Heart left ventricle (tissue), 16 donors: ENCODE results near the gene IL12RB2. TPM values are rescaled to one million over a fixed set of nuclear protein-coding genes. Genes with fewer than 3 reads are reported as not detected.
"Not testable (repeated sequence)": the region's sequence is repeated elsewhere in the genome, so short reads cannot be mapped to it uniquely, and the experiment has no call there.

Experiments
- ATAC-seq, 4 donors: fragments of 200-7000 bp; cut with Tn5 transposase; one replicate each; pipeline ENCODE4 v1.9.1; 2020 to 2022; ENCODE audit warnings: moderate library complexity in 4 of 4, mild to moderate bottlenecking in 3 of 4, moderate number of reproducible peaks in 1 of 4
- DNase-seq, 5 donors: peaks; one replicate each; pipeline ENCODE4 v3.0.0-alpha.2; 2020
- H3K27ac ChIP-seq, 12 donors: fragments of 200-600 bp; sonication (generic) in 4 of 12; one replicate each; pipeline versions ENCODE4 v1.5.0 to v1.8.0; 2016 to 2022; ENCODE audit warnings: mild to moderate bottlenecking in 2 of 12
- H3K27me3 ChIP-seq, 9 donors: fragments of 200-600 bp; sonication (generic) in 2 of 9; one replicate each; pipeline versions ENCODE4 v1.5.1 to v1.8.0; 2016 to 2022; ENCODE audit warnings: mild to moderate bottlenecking in 3 of 9
- H3K36me3 ChIP-seq, 9 donors: fragments of 200-600 bp; sonication (generic) in 2 of 9; one replicate each; pipeline versions ENCODE4 v1.5.0 to v1.8.0; 2018 to 2022; ENCODE audit warnings: mild to moderate bottlenecking in 2 of 9
- H3K4me1 ChIP-seq, 12 donors: fragments of 200-600 bp; sonication (generic) in 4 of 12; one replicate each; pipeline versions ENCODE4 v1.5.0 to v1.8.0; 2016 to 2022; ENCODE audit warnings: mild to moderate bottlenecking in 3 of 12
- H3K4me3 ChIP-seq, 12 donors: fragments of 200-600 bp; sonication (generic) in 4 of 12; one replicate each; pipeline versions ENCODE4 v1.5.0 to v1.8.0; 2017 to 2022; ENCODE audit warnings: mild to moderate bottlenecking in 9 of 12, moderate library complexity in 4 of 12
- H3K9me3 ChIP-seq, 12 donors: fragments of 200-600 bp; sonication (generic) in 4 of 12; one replicate each; pipeline versions ENCODE4 v1.5.0 to v1.8.0; 2016 to 2022; ENCODE audit warnings: mild to moderate bottlenecking in 1 of 12
- POLR2A ChIP-seq, 2 donors: fragments of 450-650 bp; IDR thresholded peaks; one replicate each; pipeline ENCODE4 v1.6.1; 2017; ENCODE audit warnings: antibody characterized with exemption in 2 of 2, mild to moderate bottlenecking in 2 of 2, moderate library complexity in 2 of 2
- WGBS, 4 donors: extraction: QIAGEN DNeasy Blood & Tissue Kit in 2 of 4; methylation state at CpG; one replicate each; pipeline versions ENCODE4 v1.1.5 to v1.1.7; 2013 to 2018; 5-methylcytosine and 5-hydroxymethylcytosine counted together
- intact Hi-C, 10 donors: fragments of 100-400 bp; cut with DNase I; formaldehyde crosslinking; loops; one replicate each; pipeline versions ENCODE4 v1.11.1 to v1.14.2; 2022
- polyA plus RNA-seq, 2 donors: library from polyadenylated mRNA; stranded (reverse); fragments of 200-250 nt; gene quantifications; one replicate each; pipeline ENCODE4 v1.2.3, GENCODE V29; 2013
- total RNA-seq, 9 donors: library from RNA; depleted of rRNA in 2 of 9; stranded (reverse); fragments of >200 nt in 2 of 9; fragmentation: NEBNext Ultra II Directional in 3 of 9; extraction: Animal tissue kit (Norgen Biotek cat#: 25700) in 3 of 9; gene quantifications; one replicate each; pipeline versions ENCODE4 v1.1.0 to v1.2.4, GENCODE V29; 2016 to 2023
- TF ChIP-seq, protein P1 (sequence below), 12 donors: fragments of 200-600 bp; sonication (generic) in 4 of 12; IDR thresholded peaks; one replicate each; pipeline versions ENCODE4 v1.5.0 to v1.8.0; 2018 to 2022; ENCODE audit warnings: antibody characterized with exemption in 12 of 12, mild to moderate bottlenecking in 5 of 12
- donor health status: ischemic (EF 13 %, LVEDD 7.1; RV severe dilation, severe dysfunction).
- donor health status: healthy with polysubstance abuse.
- donor health status: DM: no; HTN: yes; CAD: no.
- donor health status: DM: no; HTN: no; CAD: no.
- donor health status: ischemic (EF 25% LVEDD 6.9; RV normal size, moderate dysfunction).
- donor health status: ischemic (EF 25% LVEDD 5.7; RV mildly dilated, moderate dysfunction).
- donor health status: healthy.
- donor health status: DM: yes; HTN: yes; CAD: no.
- donor health status: ischemic (EF 35%, LVEDD 5.7; RV mildly dilated, moderate dysfunction).
- donor health status: nonischemic (EF 11% LVEDD 7.7; RV severe dilation, severe dysfunction).
- donor health status: DM: yes; HTN: yes; CAD: no.
- donor health status: PGD.
- donor health status: ischemic (EF 29% LVEDD 5.4; RV normal size, mild dysfunction).
- donor health status: nonischemic (EF 23%, LVEDD 6.1; RV moderate dilation, normal function).

Gene IL12RB2
- total and polyA plus RNA-seq, 11 donors = 0.04 to 1.9 (median 0.36) TPM; not detected in 2

DNA sequence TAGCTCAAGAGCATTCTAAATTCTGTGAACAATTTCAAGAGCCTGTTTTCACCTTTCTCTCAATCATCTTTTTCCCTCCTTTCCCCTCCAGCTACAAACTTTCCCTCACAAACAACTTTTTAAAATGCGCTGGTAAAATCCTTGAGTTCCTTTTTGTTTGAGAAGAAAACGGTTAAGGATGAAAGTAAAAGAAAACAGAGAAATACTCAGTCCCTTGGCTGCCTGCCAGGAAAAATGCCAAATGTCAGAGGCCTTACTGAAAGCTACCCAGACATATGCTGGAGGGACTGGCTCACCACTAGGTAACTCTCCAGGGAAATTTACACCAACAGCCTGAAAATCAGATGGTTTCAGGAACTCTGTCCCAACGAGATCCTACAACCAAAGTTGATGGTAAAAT lies 133.5 kb downstream of the IL12RB2 start:
- intact Hi-C loops = no loop called here
- H3K27ac ChIP-seq = peak overlapping the region in 1 of 12 donors; percentile 3

DNA sequence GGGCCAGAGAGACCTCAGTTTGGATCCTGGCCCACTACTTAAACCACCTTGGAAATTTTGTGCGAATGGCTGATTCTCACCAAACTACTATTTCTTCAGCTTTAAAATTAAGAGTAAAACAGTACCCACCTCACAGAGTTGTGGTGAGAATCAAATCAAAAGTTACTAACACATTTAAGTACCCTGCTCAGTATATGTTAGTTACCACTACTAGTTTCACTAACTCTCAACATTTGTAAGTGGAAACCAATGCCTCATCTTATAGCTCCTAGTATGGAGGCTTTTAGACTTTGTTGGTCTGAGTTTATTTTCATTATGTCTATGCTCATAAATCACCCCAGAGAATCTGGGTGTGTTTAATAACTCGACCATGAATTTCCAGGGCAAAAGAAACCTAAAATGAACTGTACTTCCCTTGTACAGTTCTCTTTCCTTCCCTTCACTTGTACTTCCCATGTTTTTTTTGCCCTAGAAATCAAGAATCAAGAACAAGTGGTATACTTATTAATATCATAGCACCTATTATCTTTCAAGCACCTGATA lies 134.1 kb downstream of the IL12RB2 start:
- no peak for TF ChIP-seq POLR2A (IDR thresholded peaks at IDR 0.05)
- TF ChIP-seq, protein P1, sequence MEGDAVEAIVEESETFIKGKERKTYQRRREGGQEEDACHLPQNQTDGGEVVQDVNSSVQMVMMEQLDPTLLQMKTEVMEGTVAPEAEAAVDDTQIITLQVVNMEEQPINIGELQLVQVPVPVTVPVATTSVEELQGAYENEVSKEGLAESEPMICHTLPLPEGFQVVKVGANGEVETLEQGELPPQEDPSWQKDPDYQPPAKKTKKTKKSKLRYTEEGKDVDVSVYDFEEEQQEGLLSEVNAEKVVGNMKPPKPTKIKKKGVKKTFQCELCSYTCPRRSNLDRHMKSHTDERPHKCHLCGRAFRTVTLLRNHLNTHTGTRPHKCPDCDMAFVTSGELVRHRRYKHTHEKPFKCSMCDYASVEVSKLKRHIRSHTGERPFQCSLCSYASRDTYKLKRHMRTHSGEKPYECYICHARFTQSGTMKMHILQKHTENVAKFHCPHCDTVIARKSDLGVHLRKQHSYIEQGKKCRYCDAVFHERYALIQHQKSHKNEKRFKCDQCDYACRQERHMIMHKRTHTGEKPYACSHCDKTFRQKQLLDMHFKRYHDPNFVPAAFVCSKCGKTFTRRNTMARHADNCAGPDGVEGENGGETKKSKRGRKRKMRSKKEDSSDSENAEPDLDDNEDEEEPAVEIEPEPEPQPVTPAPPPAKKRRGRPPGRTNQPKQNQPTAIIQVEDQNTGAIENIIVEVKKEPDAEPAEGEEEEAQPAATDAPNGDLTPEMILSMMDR (IDR thresholded peaks at IDR 0.05) = no peak
- H3K27me3 ChIP-seq = no peaks in the 10 kb centered on the region

More for the DNA sequence above, 133.5 kb downstream of the IL12RB2 start:
- Histone ChIP-seq H3K36me3 (no peaks in the 10 kb centered on the region), H3K4me1 (peaks cover 0 to 25% (median 13%) of the 10 kb centered on the region in 12 donors), H3K9me3 (no peaks in the 10 kb centered on the region), H3K4me3 (no peak overlapping the region), H3K27me3 (no peaks in the 10 kb centered on the region)
- WGBS, 4 donors = 34 to 45% (median 38%) methylated on average over 3 of the region's 3 CpGs
- TF ChIP-seq, protein P1 (IDR thresholded peaks at IDR 0.05) = no peak
- no peak for TF ChIP-seq POLR2A (IDR thresholded peaks at IDR 0.05)
- ATAC-seq (peak in 1 of 4 donors; percentile 47), DNase-seq (peak in 4 of 5 donors; percentile 42 to 55 (median 50))

DNA sequence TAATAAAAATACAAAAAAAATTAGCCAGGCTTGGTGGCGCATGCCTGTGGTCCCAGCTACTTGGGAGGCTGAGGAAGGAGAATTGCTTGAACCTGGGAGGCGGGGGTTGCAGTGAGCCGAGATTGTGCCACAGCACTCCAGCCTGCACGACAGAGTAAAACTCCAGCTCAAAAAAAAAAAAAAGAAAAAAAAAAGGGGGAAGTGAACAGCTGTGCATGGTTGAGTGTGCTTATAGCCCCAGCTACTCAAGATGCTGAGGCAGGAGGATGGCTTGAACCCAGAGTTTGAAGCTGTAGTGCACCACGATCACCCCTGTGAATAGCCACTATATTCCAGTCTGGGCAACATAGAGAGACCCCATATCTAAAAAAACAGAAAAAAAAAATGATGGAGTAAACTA lies 138.3 kb downstream of the IL12RB2 start:
- peaks cover 0 to 28% (median 10%) of the 10 kb centered on the region in 12 donors for H3K4me1 ChIP-seq
- WGBS, 4 donors = 81 to 87% (median 82%) methylated on average over 5 of the region's 5 CpGs
- DNase-seq, H3K27ac ChIP-seq, H3K9me3 ChIP-seq, H3K27me3 ChIP-seq, H3K4me3 ChIP-seq, ATAC-seq, intact Hi-C loops, H3K36me3 ChIP-seq: not testable (repeated sequence)

More for the DNA sequence above, 134.1 kb downstream of the IL12RB2 start:
- Histone ChIP-seq H3K4me1 (peaks cover 0 to 31% (median 15%) of the 10 kb centered on the region in 12 donors), H3K4me3 (no peak overlapping the region), H3K27ac (no peak overlapping the region), H3K9me3 (no peaks in the 10 kb centered on the region), H3K36me3 (no peaks in the 10 kb centered on the region)
- no peak for DNase-seq
- no peak for ATAC-seq
- intact Hi-C loops = no loop called here
- 73 to 83% (median 76%) methylated on average over 2 of the region's 2 CpGs for WGBS, 4 donors

Other genes starting within 250 kb of the IL12RB2 start
- gene C1orf141, start 172.9 kb upstream of the IL12RB2 start, total RNA-seq = not detected
- not detected for gene C1orf141, start 172.9 kb upstream of the IL12RB2 start, polyA plus RNA-seq
- gene IL23R, start 141.4 kb upstream of the IL12RB2 start, total RNA-seq = not detected
- not detected for gene IL23R, start 141.4 kb upstream of the IL12RB2 start, polyA plus RNA-seq
- 100 to 1,000 TPM; 125 to 163 (median 148) TPM for gene SERBP1, start 122.5 kb downstream of the IL12RB2 start, total RNA-seq
- gene SERBP1, start 122.5 kb downstream of the IL12RB2 start, polyA plus RNA-seq = 100 to 1,000 TPM in 1 of 2 donors, 10 to 100 TPM in 1; 68.8 to 197 TPM